ENCODE results near the gene TMX4. TPM values are rescaled to one million over a fixed set of nuclear protein-coding genes. Genes with fewer than 3 reads are reported as not detected.

The TMX4 gene
- total and polyA plus RNA-seq, 4 experiments from 2014 or later = 62.5 to 74.6 (median 72.1) TPM

DNA sequence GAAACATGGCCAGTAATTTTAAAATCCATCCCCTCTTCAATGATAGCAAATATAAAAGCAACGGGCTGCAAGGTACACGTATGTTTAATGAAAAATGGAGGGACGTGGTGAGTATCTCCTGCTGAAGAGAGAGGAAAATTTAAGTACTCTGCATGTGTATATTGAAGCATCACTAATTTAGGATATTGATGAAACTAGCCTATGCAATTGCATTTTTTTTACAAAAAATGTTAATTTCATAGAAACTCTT is 362 bp upstream of the TMX4 start:
- Histone ChIP-seq H3K4me3 (ENCODE audit: low read length in 2 of 2) (peak overlapping the region; percentile 62 to 88), H3K27me3 (ENCODE audit: insufficient read depth, low read length) (no peaks in the 10 kb centered on the region), H3K4me1 (ENCODE audit: insufficient read depth, low read length) (peaks cover 52% of the 10 kb centered on the region), H3K9me3 (ENCODE audit: control insufficient read depth in 1 of 2, low read length in 2 of 2) (no peaks in the 10 kb centered on the region), H3K36me3 (ENCODE audit: insufficient read depth, low read length) (no peaks in the 10 kb centered on the region), H3K27ac (ENCODE audit: low read depth, low read length) (peak overlapping the region; percentile 82)
- Mint-ChIP-seq H3K4me1 (peaks cover 22 to 37% (median 28%) of the 10 kb centered on the region in 4 donors), H3K27ac (no peak overlapping the region), H3K9me3 (peaks cover 0 to 5% (median 0%) of the 10 kb centered on the region in 8 donors), H3K27me3 (no peaks in the 10 kb centered on the region), H3K36me3 (peaks cover 5 to 13% of the 10 kb centered on the region in 2 donors), H3K4me3 (no peak overlapping the region)
- intact Hi-C loops (cut with micrococcal nuclease) = loop anchor here (1.0 to 5.0 kb wide), 3 partner anchors 23 to 132 kb away; partner anchors contain the start of gene PLCB1
- no peak for DNase-seq
- ChIA-PET POLR2A (ENCODE audit: partially characterized antibody) (interaction anchor here (0.7 to 2.9 kb wide), 13 partner anchors 9 to 702 kb away, joined by 3 to 13 read pairs (median 3); partner anchors contain the start of gene PLCB1), CTCF (ENCODE audit: partially characterized antibody) (interaction anchor here (1.1 to 2.6 kb wide), 4 partner anchors 11 to 702 kb away, joined by 3 to 17 read pairs (median 5); no protein-coding TSS in a partner anchor)

DNA sequence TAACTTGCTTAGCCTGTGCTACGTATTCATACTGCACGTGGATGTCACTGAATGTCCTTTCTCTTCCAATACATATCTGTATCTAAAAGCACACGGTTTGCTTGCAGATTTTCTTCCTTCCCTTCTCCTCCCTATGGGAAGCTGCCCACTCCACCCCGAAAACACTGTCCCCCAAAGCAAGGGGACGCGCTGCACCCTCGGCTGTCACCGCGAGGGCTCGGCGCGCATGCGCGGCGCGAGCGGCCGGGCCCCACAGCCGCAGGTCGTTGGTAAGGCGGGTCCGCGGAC is 659 bp downstream of the TMX4 start:
- intact Hi-C loops (cut with micrococcal nuclease) = loop anchor here (1.0 kb wide), 2 partner anchors 24 to 113 kb away; partner anchors contain the start of gene PLCB1
- H3K27ac ChIP-seq (ENCODE audit: low read depth, low read length) = peak overlapping the region; percentile 82
- CTCF ChIA-PET (ENCODE audit: partially characterized antibody) = no interaction called here
- H3K27me3 Mint-ChIP-seq = no peaks in the 10 kb centered on the region
- H3K4me3 ChIP-seq (ENCODE audit: low read length in 2 of 2) = peak overlapping the region; percentile 62 to 88
- H3K9me3 ChIP-seq (ENCODE audit: control insufficient read depth in 1 of 2, low read length in 2 of 2) = no peaks in the 10 kb centered on the region
- peak overlapping the region in 7 of 8 donors; percentile 88 to 96 (median 93) for H3K4me3 Mint-ChIP-seq
- H3K4me1 Mint-ChIP-seq = peaks cover 28 to 47% (median 37%) of the 10 kb centered on the region in 4 donors
- DNase-seq = peak; percentile 60 to 81 (median 77)
- peaks cover 61% of the 10 kb centered on the region for H3K4me1 ChIP-seq (ENCODE audit: insufficient read depth, low read length)
- POLR2A ChIA-PET (ENCODE audit: partially characterized antibody) = interaction anchor here (0.7 to 2.9 kb wide), 6 partner anchors 14 to 135 kb away, joined by 3 to 13 read pairs (median 4); no protein-coding TSS in a partner anchor
- H3K36me3 ChIP-seq (ENCODE audit: insufficient read depth, low read length) = no peaks in the 10 kb centered on the region
- H3K36me3 Mint-ChIP-seq = peaks cover 6 to 16% of the 10 kb centered on the region in 2 donors
- no peaks in the 10 kb centered on the region for H3K27me3 ChIP-seq (ENCODE audit: insufficient read depth, low read length)
- peak overlapping the region; percentile 84 to 97 (median 91) for H3K27ac Mint-ChIP-seq
- peaks cover 0 to 5% (median 0%) of the 10 kb centered on the region in 8 donors for H3K9me3 Mint-ChIP-seq

GRCh38 chr20:8012724-8013123 is 6.8 kb downstream of the TMX4 start:
- Histone ChIP-seq H3K27me3 (ENCODE audit: insufficient read depth, low read length) (no peaks in the 10 kb centered on the region), H3K4me3 (ENCODE audit: low read length in 2 of 2) (no peak overlapping the region), H3K4me1 (ENCODE audit: insufficient read depth, low read length) (peaks cover 41% of the 10 kb centered on the region), H3K27ac (ENCODE audit: low read depth, low read length) (no peak overlapping the region), H3K9me3 (ENCODE audit: control insufficient read depth in 1 of 2, low read length in 2 of 2) (no peaks in the 10 kb centered on the region), H3K36me3 (ENCODE audit: insufficient read depth, low read length) (peaks cover 6% of the 10 kb centered on the region)
- Mint-ChIP-seq H3K4me1 (peaks cover 38 to 59% (median 48%) of the 10 kb centered on the region in 4 donors), H3K4me3 (no peak overlapping the region), H3K27ac (no peak overlapping the region), H3K9me3 (no peaks in the 10 kb centered on the region), H3K27me3 (no peaks in the 10 kb centered on the region), H3K36me3 (peaks cover 11 to 21% of the 10 kb centered on the region in 2 donors)
- intact Hi-C loops (cut with micrococcal nuclease) = no loop called here
- no peak for DNase-seq
- ChIA-PET POLR2A (ENCODE audit: partially characterized antibody) (no interaction called here), CTCF (ENCODE audit: partially characterized antibody) (no interaction called here)

DNA sequence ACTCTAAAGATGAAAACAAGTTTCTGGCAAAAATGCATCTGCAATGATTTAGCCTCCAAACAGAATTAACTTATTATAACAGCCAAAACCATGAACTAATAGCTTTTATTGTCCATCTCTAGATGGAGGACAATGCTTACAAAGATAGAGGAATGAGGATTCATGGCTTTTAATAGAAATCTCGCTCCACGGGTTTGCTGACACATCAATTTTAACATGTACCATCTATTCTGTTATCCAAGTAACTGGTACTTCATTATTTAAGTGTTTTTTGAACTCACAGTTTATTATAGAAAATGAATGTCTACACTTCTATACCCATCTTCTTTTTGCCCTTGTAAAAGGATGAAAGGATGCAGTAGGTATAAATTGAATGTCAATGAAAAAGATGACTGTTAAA is 10.8 kb downstream of the TMX4 start:
- no peak overlapping the region for H3K4me3 Mint-ChIP-seq

DNA sequence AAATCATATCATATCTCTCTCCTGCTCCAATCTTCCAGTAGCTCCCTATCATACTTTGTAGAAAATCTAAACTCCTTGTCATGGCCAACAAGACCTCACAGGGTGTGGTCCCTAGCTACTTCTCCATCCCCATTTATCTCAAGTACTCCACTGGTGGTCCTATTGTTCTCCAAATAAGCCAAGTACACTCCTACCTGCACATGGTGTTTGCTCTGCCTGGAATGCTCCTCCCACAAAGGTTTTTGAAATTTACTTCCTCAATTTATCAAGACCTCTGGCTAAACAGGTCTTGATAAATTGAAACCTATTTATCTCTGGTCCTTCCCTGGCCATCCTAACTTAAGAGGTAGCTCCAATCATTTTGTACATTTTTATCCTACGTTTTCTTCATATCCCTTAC is 12.1 kb downstream of the TMX4 start:
- ChIA-PET CTCF (ENCODE audit: partially characterized antibody) (no interaction called here), POLR2A (ENCODE audit: partially characterized antibody) (interaction anchor here (0.6 kb wide), 1 partner anchor 12 kb away, joined by 3 read pairs; the partner anchor contains the start of gene TMX4)
- no peak for DNase-seq
- Mint-ChIP-seq H3K9me3 (no peaks in the 10 kb centered on the region), H3K36me3 (peaks cover 20 to 52% of the 10 kb centered on the region in 2 donors), H3K27ac (peak overlapping the region in 2 of 7 donors; percentile 6 to 45), H3K27me3 (no peaks in the 10 kb centered on the region), H3K4me3 (no peak overlapping the region), H3K4me1 (peaks cover 17 to 34% (median 22%) of the 10 kb centered on the region in 4 donors)
- Histone ChIP-seq H3K9me3 (ENCODE audit: control insufficient read depth in 1 of 2, low read length in 2 of 2) (no peaks in the 10 kb centered on the region), H3K36me3 (ENCODE audit: insufficient read depth, low read length) (peaks cover 15% of the 10 kb centered on the region), H3K27ac (ENCODE audit: low read depth, low read length) (no peak overlapping the region), H3K27me3 (ENCODE audit: insufficient read depth, low read length) (no peaks in the 10 kb centered on the region), H3K4me3 (ENCODE audit: low read length in 2 of 2) (no peak overlapping the region), H3K4me1 (ENCODE audit: insufficient read depth, low read length) (peaks cover 9% of the 10 kb centered on the region)
- intact Hi-C loops (cut with micrococcal nuclease) = no loop called here

More for the DNA sequence above, 10.8 kb downstream of the TMX4 start:
- H3K27ac Mint-ChIP-seq = peak overlapping the region in 1 of 7 donors; percentile 70
- ChIA-PET POLR2A (ENCODE audit: partially characterized antibody) (no interaction called here), CTCF (ENCODE audit: partially characterized antibody) (no interaction called here)
- peaks cover 21 to 37% (median 26%) of the 10 kb centered on the region in 4 donors for H3K4me1 Mint-ChIP-seq
- no peak for DNase-seq
- H3K27me3 ChIP-seq (ENCODE audit: insufficient read depth, low read length) = no peaks in the 10 kb centered on the region
- no peaks in the 10 kb centered on the region for H3K9me3 ChIP-seq (ENCODE audit: control insufficient read depth in 1 of 2, low read length in 2 of 2)
- no peaks in the 10 kb centered on the region for H3K9me3 Mint-ChIP-seq
- H3K4me1 ChIP-seq (ENCODE audit: insufficient read depth, low read length) = peaks cover 10% of the 10 kb centered on the region
- no peak overlapping the region for H3K27ac ChIP-seq (ENCODE audit: low read depth, low read length)
- intact Hi-C loops (cut with micrococcal nuclease) = no loop called here
- no peak overlapping the region for H3K4me3 ChIP-seq (ENCODE audit: low read length in 2 of 2)
- H3K27me3 Mint-ChIP-seq = no peaks in the 10 kb centered on the region
- H3K36me3 Mint-ChIP-seq = peaks cover 16 to 45% of the 10 kb centered on the region in 2 donors
- H3K36me3 ChIP-seq (ENCODE audit: insufficient read depth, low read length) = peaks cover 15% of the 10 kb centered on the region

DNA sequence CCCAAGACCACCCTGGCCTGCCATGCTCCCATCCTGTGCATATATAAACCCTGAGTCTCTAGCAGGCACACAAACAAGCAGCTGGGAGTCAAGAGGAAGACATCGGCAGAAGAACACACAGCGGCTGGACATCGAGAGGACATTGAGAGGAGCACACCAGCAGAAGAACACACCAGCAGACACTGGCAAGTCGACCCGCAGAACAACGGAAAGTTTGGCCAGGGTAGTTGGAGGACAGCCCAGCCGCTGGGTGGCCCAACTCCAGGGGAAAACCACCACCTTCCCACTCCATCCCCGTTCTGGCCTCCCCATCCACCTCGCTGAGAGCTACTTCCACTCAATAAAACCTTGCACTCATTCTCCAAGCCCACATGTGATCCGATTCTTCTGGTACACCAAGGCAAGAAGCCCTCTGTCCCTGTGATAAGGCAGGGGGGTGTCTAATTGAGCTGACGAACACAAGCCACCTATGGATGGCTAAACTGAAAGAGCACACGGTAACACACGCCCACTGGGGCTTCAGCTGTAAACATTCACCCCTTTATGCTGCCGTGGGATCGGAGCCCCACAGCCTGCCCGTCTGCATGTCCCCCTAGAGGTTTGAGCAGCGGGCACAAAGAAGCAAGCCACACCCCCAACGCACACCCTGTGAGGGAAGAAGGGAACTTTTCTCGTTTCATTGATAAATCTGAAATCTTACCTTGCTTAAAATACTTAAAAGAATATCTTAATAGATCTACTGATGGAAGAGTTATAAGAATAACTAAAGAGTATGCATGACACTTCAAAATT is 13.8 kb downstream of the TMX4 start:
- ChIA-PET POLR2A (ENCODE audit: partially characterized antibody) (interaction anchor here (1.8 kb wide), 1 partner anchor 14 kb away, joined by 6 read pairs; the partner anchor contains the start of gene TMX4), CTCF (ENCODE audit: partially characterized antibody) (no interaction called here)
- no peak for DNase-seq
- Histone ChIP-seq H3K4me1 (ENCODE audit: insufficient read depth, low read length) (no peaks in the 10 kb centered on the region), H3K4me3 (ENCODE audit: low read length in 2 of 2) (no peak overlapping the region), H3K27ac (ENCODE audit: low read depth, low read length) (no peak overlapping the region), H3K36me3 (ENCODE audit: insufficient read depth, low read length) (peaks cover 20% of the 10 kb centered on the region), H3K27me3 (ENCODE audit: insufficient read depth, low read length) (no peaks in the 10 kb centered on the region), H3K9me3 (ENCODE audit: control insufficient read depth in 1 of 2, low read length in 2 of 2) (no peaks in the 10 kb centered on the region)
- H3K4me3 Mint-ChIP-seq = peak overlapping the region in 1 of 8 donors; percentile 31
- peaks cover 0 to 19% (median 13%) of the 10 kb centered on the region in 4 donors for H3K4me1 Mint-ChIP-seq
- no peaks in the 10 kb centered on the region for H3K9me3 Mint-ChIP-seq
- no peaks in the 10 kb centered on the region for H3K27me3 Mint-ChIP-seq
- intact Hi-C loops (cut with micrococcal nuclease) = no loop called here
- H3K36me3 Mint-ChIP-seq = peaks cover 30 to 60% of the 10 kb centered on the region in 2 donors
- peak overlapping the region in 2 of 7 donors; percentile 26 to 77 for H3K27ac Mint-ChIP-seq

GRCh38 chr20:8005033-8005432 is 14.5 kb downstream of the TMX4 start:
- CTCF ChIA-PET (ENCODE audit: partially characterized antibody) = no interaction called here

More at GRCh38 chr20:8005033-8005432, 14.5 kb downstream of the TMX4 start:
- DNase-seq = no peak
- Mint-ChIP-seq H3K4me3 (no peak overlapping the region), H3K36me3 (peaks cover 38 to 64% of the 10 kb centered on the region in 2 donors), H3K4me1 (peaks cover 0 to 19% (median 12%) of the 10 kb centered on the region in 4 donors), H3K27ac (peak overlapping the region in 2 of 7 donors; percentile 7 to 26), H3K27me3 (no peaks in the 10 kb centered on the region), H3K9me3 (no peaks in the 10 kb centered on the region)
- H3K4me1 ChIP-seq (ENCODE audit: insufficient read depth, low read length) = no peaks in the 10 kb centered on the region
- POLR2A ChIA-PET (ENCODE audit: partially characterized antibody) = interaction anchor here (1.8 kb wide), 1 partner anchor 15 kb away, joined by 6 read pairs; the partner anchor contains the start of gene TMX4
- intact Hi-C loops (cut with micrococcal nuclease) = no loop called here
- no peak overlapping the region for H3K4me3 ChIP-seq (ENCODE audit: low read length in 2 of 2)
- H3K27ac ChIP-seq (ENCODE audit: low read depth, low read length) = no peak overlapping the region
- H3K9me3 ChIP-seq (ENCODE audit: control insufficient read depth in 1 of 2, low read length in 2 of 2) = no peaks in the 10 kb centered on the region
- H3K36me3 ChIP-seq (ENCODE audit: insufficient read depth, low read length) = peaks cover 20% of the 10 kb centered on the region
- no peaks in the 10 kb centered on the region for H3K27me3 ChIP-seq (ENCODE audit: insufficient read depth, low read length)

Measured in CD4-positive, alpha-beta memory T cell (primary cell).